Measurements from ENCODE around the gene PSIP1. TPM values are rescaled to one million over a fixed set of nuclear protein-coding genes. Genes with fewer than 3 reads are reported as not detected.

PSIP1 gene
- total RNA-seq, 1 donor from 2014 or later, result 115 TPM

DNA sequence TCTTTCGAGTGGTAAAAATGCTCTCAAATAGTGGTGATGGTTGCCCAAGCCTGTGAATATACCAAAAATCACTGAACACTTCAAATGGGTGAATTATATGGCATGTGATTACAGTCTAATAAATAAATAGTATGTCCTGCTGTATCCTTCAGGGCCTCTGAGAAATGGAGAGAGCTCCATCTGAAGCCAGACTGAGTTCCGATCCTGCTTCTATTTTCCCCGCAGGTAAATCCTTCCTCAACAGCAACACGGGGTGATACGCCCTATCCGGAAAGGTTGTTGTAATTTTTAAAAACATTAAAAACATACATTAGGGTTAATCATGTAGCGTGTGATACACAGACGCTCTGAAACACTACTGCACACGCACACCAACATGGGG is 88.8 kb downstream of the PSIP1 start:
- Histone ChIP-seq H3K27me3 (no peaks in the 10 kb centered on the region), H3K4me3 (peak overlapping the region; percentile 85 to 87), H3K36me3 (peaks cover 7 to 14% of the 10 kb centered on the region in 2 donors), H3K27ac (peak overlapping the region; percentile 84 to 89), H3K4me1 (peaks cover 0 to 17% of the 10 kb centered on the region in 2 donors), H3K9me3 (no peaks in the 10 kb centered on the region)
- DNase-seq (ENCODE audit: low spot score in 2 of 2), result no peak
- intact Hi-C loops (cut with DNase I), result loop anchor here (2.0 to 5.0 kb wide), 5 partner anchors 115 to 320 kb away; partner anchors contain the start of genes CCDC171 and TTC39B
- TF ChIP-seq, protein P1, sequence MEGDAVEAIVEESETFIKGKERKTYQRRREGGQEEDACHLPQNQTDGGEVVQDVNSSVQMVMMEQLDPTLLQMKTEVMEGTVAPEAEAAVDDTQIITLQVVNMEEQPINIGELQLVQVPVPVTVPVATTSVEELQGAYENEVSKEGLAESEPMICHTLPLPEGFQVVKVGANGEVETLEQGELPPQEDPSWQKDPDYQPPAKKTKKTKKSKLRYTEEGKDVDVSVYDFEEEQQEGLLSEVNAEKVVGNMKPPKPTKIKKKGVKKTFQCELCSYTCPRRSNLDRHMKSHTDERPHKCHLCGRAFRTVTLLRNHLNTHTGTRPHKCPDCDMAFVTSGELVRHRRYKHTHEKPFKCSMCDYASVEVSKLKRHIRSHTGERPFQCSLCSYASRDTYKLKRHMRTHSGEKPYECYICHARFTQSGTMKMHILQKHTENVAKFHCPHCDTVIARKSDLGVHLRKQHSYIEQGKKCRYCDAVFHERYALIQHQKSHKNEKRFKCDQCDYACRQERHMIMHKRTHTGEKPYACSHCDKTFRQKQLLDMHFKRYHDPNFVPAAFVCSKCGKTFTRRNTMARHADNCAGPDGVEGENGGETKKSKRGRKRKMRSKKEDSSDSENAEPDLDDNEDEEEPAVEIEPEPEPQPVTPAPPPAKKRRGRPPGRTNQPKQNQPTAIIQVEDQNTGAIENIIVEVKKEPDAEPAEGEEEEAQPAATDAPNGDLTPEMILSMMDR (IDR thresholded peaks at IDR 0.05), result no peak

DNA sequence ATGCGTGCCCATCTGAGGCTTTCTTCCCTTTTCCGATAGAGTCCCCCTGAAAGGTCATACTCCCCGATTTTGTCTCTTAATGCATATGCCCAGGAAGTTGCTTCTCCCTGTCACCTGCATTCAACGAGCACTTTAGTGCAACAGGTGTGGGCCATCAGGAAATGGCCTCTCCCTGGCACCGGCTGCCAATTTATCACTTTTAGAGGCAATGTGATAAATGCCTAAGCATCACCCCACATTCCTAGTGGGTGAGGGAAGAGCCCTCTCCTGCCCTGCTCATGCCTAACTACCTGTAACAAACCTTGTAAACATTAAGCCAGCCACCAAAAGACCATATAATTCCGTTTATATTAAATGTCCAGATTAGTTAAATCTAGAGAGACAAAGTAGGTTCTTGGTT is 89.2 kb downstream of the PSIP1 start:
- TF ChIP-seq, protein P1 (IDR thresholded peaks at IDR 0.05), result no peak
- Histone ChIP-seq H3K4me3 (no peak overlapping the region), H3K27me3 (no peaks in the 10 kb centered on the region), H3K4me1 (peaks cover 0 to 17% of the 10 kb centered on the region in 2 donors), H3K9me3 (no peaks in the 10 kb centered on the region), H3K36me3 (peaks cover 7 to 13% of the 10 kb centered on the region in 2 donors), H3K27ac (peak overlapping the region; percentile 84 to 89)
- intact Hi-C loops (cut with DNase I), result loop anchor here (5.0 kb wide), 2 partner anchors 114 to 319 kb away; partner anchors contain the start of gene TTC39B
- DNase-seq (ENCODE audit: low spot score in 2 of 2), result no peak

DNA sequence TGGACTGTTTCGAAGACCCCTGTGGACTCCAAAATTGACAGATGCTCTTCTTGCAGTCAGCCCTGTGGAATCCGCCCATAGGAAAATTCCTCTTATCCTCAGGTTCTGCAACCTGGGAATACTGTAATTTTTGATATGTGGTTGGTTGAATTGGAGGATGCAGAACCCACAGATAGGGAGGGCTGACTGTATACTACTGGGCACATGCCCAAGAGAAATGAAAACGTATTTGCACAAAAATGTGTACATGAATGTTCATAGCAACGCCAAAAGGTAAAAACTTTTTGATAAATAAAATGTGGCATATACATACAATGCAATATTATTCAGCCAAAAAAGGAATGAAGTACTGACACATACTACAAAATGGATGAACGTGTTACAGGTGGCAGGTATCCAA is 90.0 kb downstream of the PSIP1 start:
- TF ChIP-seq, protein P1 (IDR thresholded peaks at IDR 0.05), result no peak
- Histone ChIP-seq H3K27ac (no peak overlapping the region), H3K4me3 (no peak overlapping the region), H3K4me1 (peaks cover 0 to 13% of the 10 kb centered on the region in 2 donors), H3K9me3 (no peaks in the 10 kb centered on the region), H3K27me3 (no peaks in the 10 kb centered on the region), H3K36me3 (peaks cover 4 to 5% of the 10 kb centered on the region in 2 donors)
- intact Hi-C loops (cut with DNase I), result loop anchor here (5.0 kb wide), 2 partner anchors 113 to 318 kb away; partner anchors contain the start of gene TTC39B
- DNase-seq (ENCODE audit: low spot score in 2 of 2), result no peak

DNA sequence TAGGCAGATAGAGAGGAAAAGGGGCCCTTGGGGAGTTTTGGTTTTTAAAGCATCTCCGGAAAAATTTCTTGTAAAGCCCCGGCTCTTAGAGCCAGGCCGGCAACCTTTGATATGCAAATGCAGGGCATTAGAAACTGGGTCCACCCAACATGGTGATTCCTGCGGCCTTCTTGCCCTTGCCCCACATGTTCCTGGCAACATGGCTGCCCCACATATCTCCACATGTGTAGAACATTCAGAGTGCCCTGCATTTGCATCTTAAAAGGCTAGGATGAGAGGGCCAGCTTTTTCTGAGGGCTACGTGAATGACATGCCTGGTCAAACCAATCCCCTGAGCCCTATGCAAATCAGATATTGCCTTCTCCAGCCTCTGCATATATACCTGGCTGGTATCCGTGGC is 93.1 kb downstream of the PSIP1 start:
- TF ChIP-seq, protein P1 (IDR thresholded peaks at IDR 0.05), result no peak
- Histone ChIP-seq H3K4me1 (peaks cover 0 to 5% of the 10 kb centered on the region in 2 donors), H3K27ac (no peak overlapping the region), H3K4me3 (no peak overlapping the region), H3K27me3 (no peaks in the 10 kb centered on the region), H3K36me3 (no peaks in the 10 kb centered on the region), H3K9me3 (no peaks in the 10 kb centered on the region)
- no peak for DNase-seq (ENCODE audit: low spot score in 2 of 2)
- intact Hi-C loops (cut with DNase I), result loop anchor here (5.0 to 10.0 kb wide), 2 partner anchors 63 to 190 kb away; no protein-coding TSS in a partner anchor

DNA sequence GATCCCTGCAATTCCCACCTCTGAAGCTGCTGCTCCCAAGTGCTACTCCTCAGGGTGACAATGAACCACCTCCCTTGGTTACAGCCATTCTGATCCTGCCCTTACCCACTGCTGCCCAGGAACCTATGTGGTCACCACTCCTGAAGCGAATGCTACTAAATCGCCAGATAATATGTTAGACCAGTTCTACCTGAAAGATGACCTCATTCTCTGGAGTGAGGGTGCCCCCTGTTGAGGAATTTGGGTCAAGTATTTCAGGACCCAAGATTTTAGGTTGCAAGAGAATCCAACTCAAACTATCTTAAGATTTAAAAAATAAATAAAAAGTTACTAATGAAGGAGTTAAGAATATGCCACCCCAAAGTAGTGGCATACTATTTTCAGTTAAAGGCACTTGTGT is 93.9 kb downstream of the PSIP1 start:
- intact Hi-C loops (cut with DNase I), result loop anchor here (5.0 to 10.0 kb wide), 2 partner anchors 62 to 190 kb away; no protein-coding TSS in a partner anchor

More for the DNA sequence above, 93.9 kb downstream of the PSIP1 start:
- no peaks in the 10 kb centered on the region for H3K27me3 ChIP-seq
- no peak overlapping the region for H3K4me3 ChIP-seq
- H3K9me3 ChIP-seq, result no peaks in the 10 kb centered on the region
- H3K4me1 ChIP-seq, result peaks cover 0 to 2% of the 10 kb centered on the region in 2 donors
- DNase-seq (ENCODE audit: low spot score in 2 of 2), result no peak
- H3K27ac ChIP-seq, result no peak overlapping the region
- H3K36me3 ChIP-seq, result no peaks in the 10 kb centered on the region
- TF ChIP-seq, protein P1 (IDR thresholded peaks at IDR 0.05), result peak; percentile 30 to 51 (median 44)

Other genes with a start within 250 kb of the PSIP1 start
- gene TTC39B, start 203.8 kb downstream of the PSIP1 start, total RNA-seq, result 2.7 TPM
- gene SNAPC3, start 88.1 kb downstream of the PSIP1 start, total RNA-seq, result 8.8 TPM
- 1.7 TPM for gene CCDC171, start 42.1 kb upstream of the PSIP1 start, total RNA-seq